CD14-positive monocyte (primary cell): Measurements from ENCODE around the gene CACYBP. TPM values are rescaled to one million over a fixed set of nuclear protein-coding genes. Genes with fewer than 3 reads are reported as not detected.

Experiments used
- DNase-seq, 3 donors: peaks; one replicate each; pipeline ENCODE4 v3.0.0-alpha.2; 2011 to 2022
- H2AFZ ChIP-seq: 2 replicates; pipeline ENCODE4 v1.6.0; 2012; ENCODE audit warnings: mild to moderate bottlenecking, low read depth, low read length, inconsistent platforms; ENCODE audit not compliant: insufficient read depth, poor library complexity, severe bottlenecking
- H3K27ac ChIP-seq, 2 donors: 1 replicate in 1 of 2; 2 replicates in 1 of 2; pipeline ENCODE4 v1.5.1; 2012 to 2013; ENCODE audit warnings: low read length in 2 of 2, control low read depth in 1 of 2, inconsistent platforms in 1 of 2, low read depth in 1 of 2, mild to moderate bottlenecking in 1 of 2
- H3K27me3 ChIP-seq, 2 donors: one replicate each; pipeline versions ENCODE4 v1.6.0 to v1.6.1; 2011 to 2013; ENCODE audit warnings: low read length in 2 of 2; ENCODE audit not compliant: control insufficient read depth in 2 of 2, insufficient read depth in 2 of 2
- H3K36me3 ChIP-seq, 2 donors: replicated peaks in 1 of 2; 1 replicate in 1 of 2; 2 replicates in 1 of 2; pipeline versions ENCODE4 v1.5.1 to v1.6.1; 2012 to 2013; ENCODE audit warnings: low read length in 2 of 2, control low read depth in 1 of 2, inconsistent platforms in 1 of 2, mild to moderate bottlenecking in 1 of 2; ENCODE audit not compliant: insufficient read depth in 2 of 2, control insufficient read depth in 1 of 2
- H3K4me1 ChIP-seq, 2 donors: 1 replicate in 1 of 2; 2 replicates in 1 of 2; pipeline versions ENCODE4 v1.5.1 to v1.6.1; 2012 to 2013; ENCODE audit warnings: low read length in 2 of 2, control low read depth in 1 of 2, inconsistent platforms in 1 of 2, mild to moderate bottlenecking in 1 of 2, moderate library complexity in 1 of 2; ENCODE audit not compliant: insufficient read depth in 2 of 2, control insufficient read depth in 1 of 2
- H3K4me2 ChIP-seq: replicated peaks from 2 replicates; pipeline ENCODE3; 2012; ENCODE audit warnings: low read length, moderate library complexity, mild to moderate bottlenecking; ENCODE audit not compliant: poor library complexity, severe bottlenecking; ENCODE audit errors: extremely low read depth
- H3K4me3 ChIP-seq, 3 experiments: fragments of 200-600 bp in 1 of 3; sonication (generic) in 1 of 3; replicated peaks in 1 of 3; 1 replicate in 2 of 3; 2 replicates in 1 of 3; pipeline ENCODE4 v1.5.1; 2011 to 2013; ENCODE audit warnings: low read length in 3 of 3, mild to moderate bottlenecking in 3 of 3, control low read depth in 2 of 3, low read depth in 2 of 3, inconsistent platforms in 1 of 3, moderate library complexity in 1 of 3
- H3K79me2 ChIP-seq: 2 replicates; pipeline ENCODE4 v1.6.0; 2012; ENCODE audit warnings: mild to moderate bottlenecking, control low read depth, inconsistent platforms, low read length, moderate library complexity; ENCODE audit not compliant: insufficient read depth
- H3K9ac ChIP-seq: 2 replicates; pipeline ENCODE4 v1.6.0; 2017; ENCODE audit warnings: low read length, mild to moderate bottlenecking; ENCODE audit not compliant: insufficient read depth, poor library complexity, severe bottlenecking
- H3K9me3 ChIP-seq, 2 donors: replicated peaks in 1 of 2; 1 replicate in 1 of 2; 2 replicates in 1 of 2; pipeline versions ENCODE4 v1.5.1 to v1.6.1; 2012 to 2013; ENCODE audit warnings: low read length in 2 of 2, control low read depth in 1 of 2; ENCODE audit not compliant: control insufficient read depth in 1 of 2, insufficient read depth in 1 of 2
- H4K20me1 ChIP-seq: 2 replicates; pipeline ENCODE4 v1.6.0; 2012; ENCODE audit warnings: mild to moderate bottlenecking, low read length, control low read depth, moderate library complexity; ENCODE audit not compliant: insufficient read depth
- H3K27ac Mint-ChIP-seq, 7 donors: one replicate each; pipeline ENCODE4 v1.8.0; 2020; ENCODE audit warnings: mild to moderate bottlenecking in 7 of 7, mixed read lengths in 7 of 7, moderate library complexity in 6 of 7, inconsistent platforms in 2 of 7
- H3K27me3 Mint-ChIP-seq, 3 donors: one replicate each; pipeline ENCODE4 v1.8.0; 2021 to 2022; ENCODE audit warnings: low read depth in 3 of 3, mild to moderate bottlenecking in 3 of 3, mixed read lengths in 3 of 3, moderate library complexity in 3 of 3, inconsistent platforms in 1 of 3
- H3K36me3 Mint-ChIP-seq, 2 donors: one replicate each; pipeline ENCODE4 v1.8.0; 2020; ENCODE audit warnings: mixed read lengths in 2 of 2, inconsistent platforms in 1 of 2, mild to moderate bottlenecking in 1 of 2
- H3K4me1 Mint-ChIP-seq: one replicate; pipeline ENCODE4 v1.8.0; 2020; ENCODE audit warnings: mild to moderate bottlenecking, mixed read lengths
- H3K4me3 Mint-ChIP-seq, 2 donors: one replicate each; pipeline ENCODE4 v1.8.0; 2020; ENCODE audit warnings: mild to moderate bottlenecking in 2 of 2, mixed read lengths in 2 of 2, moderate library complexity in 1 of 2
- H3K9me3 Mint-ChIP-seq, 7 donors: one replicate each; pipeline ENCODE4 v1.8.0; 2020 to 2022; ENCODE audit warnings: mixed read lengths in 7 of 7, mild to moderate bottlenecking in 6 of 7, moderate library complexity in 6 of 7, inconsistent platforms in 2 of 7
- WGBS: methylation state at CpG from one replicate; pipeline ENCODE4 v1.1.5; 2013; ENCODE audit warnings: missing lambda C conversion rate; ENCODE audit not compliant: insufficient coverage; 5-methylcytosine and 5-hydroxymethylcytosine counted together
- intact Hi-C, 2 donors: fragments of 100-400 bp; cut with micrococcal nuclease; formaldehyde crosslinking; loops; one replicate each; pipeline versions ENCODE4 v1.15.0 to v1.15.1; 2023
- polyA minus RNA-seq: library from RNA; depleted of rRNA, polyadenylated mRNA; stranded (reverse); fragments of >200 nt; gene quantifications from 2 replicates; pipeline ENCODE4 v1.2.3, GENCODE V29; 2012
- polyA plus RNA-seq, 3 donors: library from polyadenylated mRNA; depleted of rRNA in 1 of 3; unstranded in 2 of 3; stranded (reverse) in 1 of 3; fragments of 300-500 nt in 2 of 3; fragments of >200 nt in 1 of 3; fragmentation: Illumina TruSeq in 2 of 3; gene quantifications; 1 replicate in 2 of 3; 2 replicates in 1 of 3; pipeline ENCODE4 v1.2.3, GENCODE V29; 2012 to 2021
- total RNA-seq, 12 experiments: library from RNA in 1 of 12; stranded (reverse) in 1 of 12; fragments of 120-200 nt in 1 of 12; gene quantifications; one replicate each; pipeline ENCODE4 v1.2.4 and lab custom pipeline; 2013 to 2026; ENCODE audit warnings: mixed read lengths in 6 of 12, inconsistent platforms in 1 of 12
- TF ChIP-seq, protein P1 (sequence below): fragments of 200-600 bp; IDR thresholded peaks from one replicate; pipeline ENCODE4 v1.8.0; 2022; ENCODE audit warnings: antibody characterized with exemption, mild to moderate bottlenecking

The CACYBP gene
- total RNA-seq (2013), result 60.8 TPM
- polyA plus RNA-seq (10 to 100 TPM; 15.0 to 86.9 (median 74.8) TPM), polyA minus RNA-seq (12.9 and 28.5 TPM in 2 replicates), total RNA-seq (lab: John Stamatoyannopoulos, UW) (7.0 to 115 (median 32.9) reads per million in 11 experiments)

- Histone ChIP-seq H3K27me3 (no peaks in the 10 kb centered on the region), H3K4me2 (peak within 1 kb of the TSS; percentile 75), H3K9me3 (no peaks in the 10 kb centered on the region), H4K20me1 (peaks cover 33% of the 10 kb centered on the region), H3K4me3 (peak within 1 kb of the TSS; percentile 75 to 81 (median 76)), H3K79me2 (peaks cover 53% of the 10 kb centered on the region), H3K9ac (peak within 1 kb of the TSS; percentile 97), H3K27ac (peak within 1 kb of the TSS; percentile 95 to 100), H2AFZ (peak within 1 kb of the TSS; percentile 84), H3K4me1 (peaks cover 27 to 42% of the 10 kb centered on the region in 2 donors), H3K36me3 (peaks cover 0 to 20% of the 10 kb centered on the region in 2 donors)
- intact Hi-C loops, result loop anchor here (2.0 to 10.0 kb wide), 3 partner anchors 23 to 975 kb away; partner anchors contain the start of genes RC3H1 (in 2 of the 2) and MRPS14 (in 1 of the 2)
- H3K4me3 Mint-ChIP-seq, result no peak within 1 kb of the TSS
- TF ChIP-seq, protein P1, sequence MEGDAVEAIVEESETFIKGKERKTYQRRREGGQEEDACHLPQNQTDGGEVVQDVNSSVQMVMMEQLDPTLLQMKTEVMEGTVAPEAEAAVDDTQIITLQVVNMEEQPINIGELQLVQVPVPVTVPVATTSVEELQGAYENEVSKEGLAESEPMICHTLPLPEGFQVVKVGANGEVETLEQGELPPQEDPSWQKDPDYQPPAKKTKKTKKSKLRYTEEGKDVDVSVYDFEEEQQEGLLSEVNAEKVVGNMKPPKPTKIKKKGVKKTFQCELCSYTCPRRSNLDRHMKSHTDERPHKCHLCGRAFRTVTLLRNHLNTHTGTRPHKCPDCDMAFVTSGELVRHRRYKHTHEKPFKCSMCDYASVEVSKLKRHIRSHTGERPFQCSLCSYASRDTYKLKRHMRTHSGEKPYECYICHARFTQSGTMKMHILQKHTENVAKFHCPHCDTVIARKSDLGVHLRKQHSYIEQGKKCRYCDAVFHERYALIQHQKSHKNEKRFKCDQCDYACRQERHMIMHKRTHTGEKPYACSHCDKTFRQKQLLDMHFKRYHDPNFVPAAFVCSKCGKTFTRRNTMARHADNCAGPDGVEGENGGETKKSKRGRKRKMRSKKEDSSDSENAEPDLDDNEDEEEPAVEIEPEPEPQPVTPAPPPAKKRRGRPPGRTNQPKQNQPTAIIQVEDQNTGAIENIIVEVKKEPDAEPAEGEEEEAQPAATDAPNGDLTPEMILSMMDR, result no peak
- no peaks in the 10 kb centered on the region for H3K9me3 Mint-ChIP-seq
- peak in 2 of 3 donors; percentile 17 to 40 for DNase-seq
- no peaks in the 10 kb centered on the region for H3K27me3 Mint-ChIP-seq
- peak within 1 kb of the TSS in 3 of 7 donors; percentile 86 to 88 (median 87) for H3K27ac Mint-ChIP-seq
- peaks cover 40% of the 10 kb centered on the region for H3K4me1 Mint-ChIP-seq
- under 1% methylated on average over 65 of the region's 71 CpGs for WGBS
- peaks cover 11 to 12% of the 10 kb centered on the region in 2 donors for H3K36me3 Mint-ChIP-seq
These were observed at the start of gene CACYBP for GRCh38 chr1:174999936-175000696. Gene CACYBP, plus strand, starts transcription at chr1:174999947. Its CDS starts 234 bp downstream, at chr1:175000181.

DNA sequence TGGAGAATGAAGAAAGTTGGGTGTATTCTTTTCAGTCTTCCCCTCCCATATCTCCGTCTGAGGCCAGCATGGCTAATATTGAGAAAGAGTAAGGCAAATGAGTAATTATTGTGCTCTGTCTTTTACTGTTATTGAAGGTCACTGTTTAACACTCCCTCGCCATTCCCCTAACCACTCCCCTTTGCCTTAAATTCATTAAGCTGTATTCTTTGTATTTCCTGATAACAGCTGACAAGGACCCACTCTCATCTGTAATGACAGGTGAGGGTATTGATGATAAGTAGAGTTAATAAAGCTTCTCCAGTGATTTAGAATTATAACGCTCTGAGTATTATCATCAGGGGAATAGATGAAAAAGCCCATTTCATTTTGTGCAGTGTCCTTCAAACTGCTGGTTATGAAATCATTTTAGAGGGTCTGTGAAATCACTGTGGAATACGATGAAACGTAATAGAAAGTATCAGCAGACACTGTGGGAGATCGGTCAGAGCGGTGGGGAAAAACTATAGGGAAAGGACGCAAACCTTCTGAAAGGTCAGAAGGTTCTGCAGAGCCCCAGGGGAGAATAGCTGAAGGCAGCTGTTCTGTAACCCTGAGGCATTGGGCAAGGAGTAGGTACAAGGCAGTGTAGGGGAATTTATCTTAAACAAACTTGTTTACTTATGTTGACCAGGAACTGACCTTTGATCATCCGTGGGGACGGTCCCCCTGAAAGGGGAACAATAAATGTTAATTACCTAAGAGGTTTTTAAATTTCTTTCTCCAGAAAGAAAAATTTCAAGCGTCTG is 46.3 kb upstream of the CACYBP start:
- Mint-ChIP-seq H3K9me3 (peaks cover 0 to 3% (median 0%) of the 10 kb centered on the region in 7 donors), H3K27ac (peak overlapping the region; percentile 40 to 90 (median 72)), H3K27me3 (no peaks in the 10 kb centered on the region), H3K4me1 (peaks cover 36% of the 10 kb centered on the region), H3K36me3 (peaks cover 6 to 7% of the 10 kb centered on the region in 2 donors), H3K4me3 (peak overlapping the region in 1 of 2 donors; percentile 46)
- H3K9ac ChIP-seq, result no peak overlapping the region
- H3K9me3 ChIP-seq, result no peaks in the 10 kb centered on the region
- no peaks in the 10 kb centered on the region for H3K27me3 ChIP-seq
- H3K4me1 ChIP-seq, result peaks cover 32 to 44% of the 10 kb centered on the region in 2 donors
- intact Hi-C loops, result no loop called here
- DNase-seq, result peak in 2 of 3 donors; percentile 38 to 46
- 87% methylated on average over 6 of the region's 11 CpGs for WGBS
- peak overlapping the region; percentile 30 for H3K4me2 ChIP-seq
- H4K20me1 ChIP-seq, result no peaks in the 10 kb centered on the region
- H2AFZ ChIP-seq, result no peak overlapping the region
- H3K36me3 ChIP-seq, result peaks cover 2 to 3% of the 10 kb centered on the region in 2 donors
- peak overlapping the region in 1 of 3 experiments; percentile 13 for H3K4me3 ChIP-seq
- TF ChIP-seq, protein P1, result no peak
- no peaks in the 10 kb centered on the region for H3K79me2 ChIP-seq
- peak overlapping the region in 1 of 2 donors; percentile 64 for H3K27ac ChIP-seq
